Esophagus muscularis mucosa (tissue), 4 donors: ENCODE results near the gene TMEM209. TPM values are rescaled to one million over a fixed set of nuclear protein-coding genes. Genes with fewer than 3 reads are reported as not detected.

ENCODE experiments used
- DNase-seq: peaks from one replicate; pipeline ENCODE4 v3.0.0-alpha.2; 2017; ENCODE audit errors: extremely low spot score
- H3K27ac ChIP-seq, 4 donors: fragments of 200-600 bp; sonication (generic); replicated peaks in 1 of 4; 1 replicate in 3 of 4; 2 replicates in 1 of 4; pipeline ENCODE4 v1.5.1; 2016 to 2019; ENCODE audit warnings: mild to moderate bottlenecking in 1 of 4
- H3K27me3 ChIP-seq, 4 donors: fragments of 200-600 bp; sonication (generic); one replicate each; pipeline versions ENCODE4 v1.5.1 to v1.6.0; 2016 to 2019
- H3K36me3 ChIP-seq, 4 donors: fragments of 200-600 bp; sonication (generic); one replicate each; pipeline ENCODE4 v1.5.1; 2016 to 2019
- H3K4me1 ChIP-seq, 4 donors: fragments of 200-600 bp; sonication (generic); one replicate each; pipeline ENCODE4 v1.5.1; 2016 to 2019
- H3K4me3 ChIP-seq, 4 donors: fragments of 200-600 bp; sonication (generic); 1 replicate in 2 of 4; 2 replicates in 2 of 4; pipeline ENCODE4 v1.5.1; 2016 to 2019; ENCODE audit warnings: mild to moderate bottlenecking in 4 of 4, moderate library complexity in 1 of 4
- H3K9me3 ChIP-seq, 4 donors: fragments of 200-600 bp; sonication (generic); 1 replicate in 3 of 4; 2 replicates in 1 of 4; pipeline ENCODE4 v1.5.1; 2016 to 2019
- EP300 ChIP-seq: sonication (generic); formaldehyde crosslinking; IDR thresholded peaks from one replicate; pipeline ENCODE4 v1.6.1; 2017; ENCODE audit warnings: antibody characterized with exemption
- POLR2A ChIP-seq: fragments of 450-650 bp; IDR thresholded peaks from one replicate; pipeline ENCODE4 v1.6.1; 2017; ENCODE audit warnings: antibody characterized with exemption, moderate library complexity, mild to moderate bottlenecking, low read depth
- POLR2AphosphoS5 ChIP-seq, 2 donors: sonication (generic); formaldehyde crosslinking; IDR thresholded peaks; one replicate each; pipeline ENCODE4 v1.6.1; 2017; ENCODE audit warnings: antibody characterized with exemption in 2 of 2
- WGBS: methylation state at CpG from one replicate; pipeline ENCODE4 v1.1.5; 2018; 5-methylcytosine and 5-hydroxymethylcytosine counted together
- intact Hi-C: fragments of 100-400 bp; cut with DNase I; formaldehyde crosslinking; loops from one replicate; pipeline ENCODE4 v1.15.1; 2023
- total RNA-seq, 4 donors: library from RNA; depleted of rRNA; stranded (reverse); fragments of >200 nt; gene quantifications; one replicate each; pipeline versions ENCODE4 v1.1.0 to v1.2.1, GENCODE V29; 2016
- TF ChIP-seq, protein P1 (sequence below), 3 experiments: fragments of 200-600 bp in 2 of 3; fragments of 450-650 bp in 1 of 3; sonication (generic) in 2 of 3; IDR thresholded peaks; one replicate each; pipeline ENCODE4 v1.5.1; 2017 to 2019; ENCODE audit warnings: antibody characterized with exemption in 3 of 3, mild to moderate bottlenecking in 2 of 3, moderate library complexity in 1 of 3

The TMEM209 gene
- total RNA-seq, 4 donors from 2014 or later, result 6.8 to 8.7 (median 8.0) TPM

GRCh38 chr7:130223646-130224045, 18.4 kb upstream of the TMEM209 start:
- no peaks in the 10 kb centered on the region for H3K36me3 ChIP-seq
- no peaks in the 10 kb centered on the region for H3K27me3 ChIP-seq
- TF ChIP-seq POLR2AphosphoS5 (IDR thresholded peaks at IDR 0.05) (no peak), POLR2A (no peak), EP300 (no peak)
- TF ChIP-seq, protein P1, sequence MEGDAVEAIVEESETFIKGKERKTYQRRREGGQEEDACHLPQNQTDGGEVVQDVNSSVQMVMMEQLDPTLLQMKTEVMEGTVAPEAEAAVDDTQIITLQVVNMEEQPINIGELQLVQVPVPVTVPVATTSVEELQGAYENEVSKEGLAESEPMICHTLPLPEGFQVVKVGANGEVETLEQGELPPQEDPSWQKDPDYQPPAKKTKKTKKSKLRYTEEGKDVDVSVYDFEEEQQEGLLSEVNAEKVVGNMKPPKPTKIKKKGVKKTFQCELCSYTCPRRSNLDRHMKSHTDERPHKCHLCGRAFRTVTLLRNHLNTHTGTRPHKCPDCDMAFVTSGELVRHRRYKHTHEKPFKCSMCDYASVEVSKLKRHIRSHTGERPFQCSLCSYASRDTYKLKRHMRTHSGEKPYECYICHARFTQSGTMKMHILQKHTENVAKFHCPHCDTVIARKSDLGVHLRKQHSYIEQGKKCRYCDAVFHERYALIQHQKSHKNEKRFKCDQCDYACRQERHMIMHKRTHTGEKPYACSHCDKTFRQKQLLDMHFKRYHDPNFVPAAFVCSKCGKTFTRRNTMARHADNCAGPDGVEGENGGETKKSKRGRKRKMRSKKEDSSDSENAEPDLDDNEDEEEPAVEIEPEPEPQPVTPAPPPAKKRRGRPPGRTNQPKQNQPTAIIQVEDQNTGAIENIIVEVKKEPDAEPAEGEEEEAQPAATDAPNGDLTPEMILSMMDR (IDR thresholded peaks at IDR 0.05), result no peak
- no peaks in the 10 kb centered on the region for H3K9me3 ChIP-seq
- peaks cover 4 to 12% (median 11%) of the 10 kb centered on the region in 4 donors for H3K4me1 ChIP-seq
- no peak overlapping the region for H3K4me3 ChIP-seq
- no peak for DNase-seq
- H3K27ac ChIP-seq, result no peak overlapping the region
- intact Hi-C loops, result no loop called here
- 85% methylated on average over 1 of the region's 1 CpG for WGBS

DNA sequence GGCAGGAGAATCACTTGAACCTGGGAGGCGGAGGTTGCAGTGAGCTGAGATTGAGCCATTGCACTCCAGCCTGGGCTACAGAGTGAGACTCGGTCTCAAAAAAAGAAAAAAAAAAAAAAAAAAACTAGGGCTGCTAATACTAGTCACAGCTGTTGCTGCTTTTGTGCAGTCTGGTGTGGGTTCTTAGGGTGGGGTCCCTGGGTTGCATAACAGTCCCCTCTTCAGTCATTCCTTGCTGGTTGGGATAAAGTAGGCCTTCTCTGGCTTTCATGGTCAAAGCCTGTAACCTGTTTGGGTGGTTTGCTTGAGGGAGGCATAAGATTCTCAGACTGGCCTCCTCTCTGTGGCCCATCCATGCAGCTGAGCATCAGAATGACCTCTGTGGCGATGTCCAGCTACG, 16.5 kb upstream of the TMEM209 start:
- Histone ChIP-seq H3K27me3 (no peaks in the 10 kb centered on the region), H3K9me3 (no peaks in the 10 kb centered on the region), H3K27ac (no peak overlapping the region), H3K4me1 (no peaks in the 10 kb centered on the region), H3K4me3 (no peak overlapping the region), H3K36me3 (no peaks in the 10 kb centered on the region)
- no peak for DNase-seq
- TF ChIP-seq EP300 (no peak), POLR2A (no peak), POLR2AphosphoS5 (IDR thresholded peaks at IDR 0.05) (no peak)
- TF ChIP-seq, protein P1 (IDR thresholded peaks at IDR 0.05), result no peak
- intact Hi-C loops, result no loop called here
- 100% methylated on average over 4 of the region's 4 CpGs for WGBS

GRCh38 chr7:130219871-130220270, 14.7 kb upstream of the TMEM209 start:
- H3K9me3 ChIP-seq, result no peaks in the 10 kb centered on the region
- WGBS, result 94% methylated on average over 9 of the region's 9 CpGs
- H3K27me3 ChIP-seq, result peaks cover 0 to 3% (median 0%) of the 10 kb centered on the region in 4 donors
- no peak for DNase-seq
- H3K4me1 ChIP-seq, result no peaks in the 10 kb centered on the region
- intact Hi-C loops, result no loop called here
- TF ChIP-seq EP300, result no peak
- TF ChIP-seq POLR2AphosphoS5 (IDR thresholded peaks at IDR 0.05), result no peak
- TF ChIP-seq POLR2A, result no peak
- TF ChIP-seq, protein P1 (IDR thresholded peaks at IDR 0.05), result no peak
- H3K36me3 ChIP-seq, result no peaks in the 10 kb centered on the region
- H3K4me3 ChIP-seq, result no peak overlapping the region
- H3K27ac ChIP-seq, result no peak overlapping the region

DNA sequence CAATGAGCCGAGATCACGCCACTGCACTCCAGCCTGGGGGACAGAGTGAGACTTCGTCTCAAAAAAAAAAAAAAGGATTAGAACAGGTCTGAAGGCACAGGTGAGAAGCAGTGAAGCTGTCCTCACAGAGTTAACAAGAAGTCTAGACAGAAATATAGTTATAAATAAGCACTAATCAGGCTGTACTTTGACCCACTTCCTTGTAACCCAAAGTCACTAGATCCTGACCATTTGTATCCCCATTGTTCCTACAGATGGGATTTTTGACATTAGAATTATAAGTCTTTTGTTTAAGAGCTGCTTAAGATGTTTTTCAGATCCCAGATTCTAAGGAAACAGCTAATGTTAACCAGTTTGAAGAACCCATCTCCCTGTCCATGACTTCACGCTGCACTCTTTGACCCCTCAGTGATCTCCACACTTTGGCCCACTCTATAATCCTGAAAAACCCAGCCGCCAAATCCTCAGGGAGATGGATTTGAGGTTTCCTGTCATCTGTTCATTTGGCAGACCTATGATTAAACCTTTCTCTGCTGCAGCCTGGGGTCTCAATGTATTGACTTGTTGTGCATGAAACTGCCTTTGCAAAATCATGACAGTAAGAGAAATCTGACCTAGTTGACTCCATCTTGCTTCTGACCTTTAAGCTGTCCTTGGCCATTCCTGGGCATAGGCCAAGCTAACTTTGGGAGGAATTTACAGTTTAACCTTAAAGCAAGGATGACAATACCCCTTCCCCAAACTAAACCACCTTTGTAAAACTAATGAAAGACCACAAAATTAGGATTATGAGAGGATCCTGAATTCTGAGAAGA, 13.8 kb upstream of the TMEM209 start:
- DNase-seq, result no peak
- H3K27me3 ChIP-seq, result peaks cover 0 to 6% (median 0%) of the 10 kb centered on the region in 4 donors
- H3K9me3 ChIP-seq, result no peaks in the 10 kb centered on the region
- TF ChIP-seq, protein P1 (IDR thresholded peaks at IDR 0.05), result no peak
- TF ChIP-seq POLR2AphosphoS5 (IDR thresholded peaks at IDR 0.05) (no peak), EP300 (no peak), POLR2A (no peak)
- no peaks in the 10 kb centered on the region for H3K4me1 ChIP-seq
- H3K36me3 ChIP-seq, result no peaks in the 10 kb centered on the region
- intact Hi-C loops, result no loop called here
- no peak overlapping the region for H3K4me3 ChIP-seq
- H3K27ac ChIP-seq, result no peak overlapping the region
- WGBS, result 86% methylated on average over 5 of the region's 5 CpGs

DNA sequence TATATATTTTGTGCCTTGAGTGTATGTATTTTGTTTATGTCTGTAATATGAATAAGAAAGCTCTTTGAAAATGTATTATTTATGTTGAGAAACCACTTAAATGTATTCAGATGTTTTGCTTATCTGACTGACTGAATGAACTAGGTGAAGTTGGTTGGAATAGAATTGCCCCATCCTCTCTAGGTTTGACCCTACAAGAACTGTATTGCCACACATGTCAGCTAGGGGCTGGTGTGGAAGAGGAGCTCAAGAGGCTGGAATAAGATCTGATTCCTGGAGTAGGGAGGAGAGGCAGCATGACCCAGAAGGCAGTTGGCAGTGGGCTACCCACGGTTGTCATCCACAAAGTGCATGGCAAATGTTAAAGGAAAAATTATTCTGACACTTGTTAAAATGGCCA, 11.5 kb upstream of the TMEM209 start:
- TF ChIP-seq EP300, result no peak
- Histone ChIP-seq H3K4me3 (no peak overlapping the region), H3K36me3 (no peaks in the 10 kb centered on the region), H3K9me3 (no peaks in the 10 kb centered on the region), H3K27me3 (peaks cover 0 to 13% (median 0%) of the 10 kb centered on the region in 4 donors), H3K4me1 (no peaks in the 10 kb centered on the region), H3K27ac (no peak overlapping the region)
- no peak for DNase-seq
- intact Hi-C loops, result no loop called here
- 88% methylated on average over 1 of the region's 1 CpG for WGBS
